Stimulated activated CD4-positive, alpha-beta T cell treated with anti-CD3 and anti-CD28 coated beads, Interleukin-15, amount 100 ng/mL, for 48 hours (primary cell): ENCODE measurements around the gene HOXD9.

Experiments
- DNase-seq, 2 donors: peaks; one replicate each; pipeline ENCODE4 v3.0.0-alpha.2; 2020; ENCODE audit warnings: low read depth in 2 of 2

The HOXD9 gene

DNA sequence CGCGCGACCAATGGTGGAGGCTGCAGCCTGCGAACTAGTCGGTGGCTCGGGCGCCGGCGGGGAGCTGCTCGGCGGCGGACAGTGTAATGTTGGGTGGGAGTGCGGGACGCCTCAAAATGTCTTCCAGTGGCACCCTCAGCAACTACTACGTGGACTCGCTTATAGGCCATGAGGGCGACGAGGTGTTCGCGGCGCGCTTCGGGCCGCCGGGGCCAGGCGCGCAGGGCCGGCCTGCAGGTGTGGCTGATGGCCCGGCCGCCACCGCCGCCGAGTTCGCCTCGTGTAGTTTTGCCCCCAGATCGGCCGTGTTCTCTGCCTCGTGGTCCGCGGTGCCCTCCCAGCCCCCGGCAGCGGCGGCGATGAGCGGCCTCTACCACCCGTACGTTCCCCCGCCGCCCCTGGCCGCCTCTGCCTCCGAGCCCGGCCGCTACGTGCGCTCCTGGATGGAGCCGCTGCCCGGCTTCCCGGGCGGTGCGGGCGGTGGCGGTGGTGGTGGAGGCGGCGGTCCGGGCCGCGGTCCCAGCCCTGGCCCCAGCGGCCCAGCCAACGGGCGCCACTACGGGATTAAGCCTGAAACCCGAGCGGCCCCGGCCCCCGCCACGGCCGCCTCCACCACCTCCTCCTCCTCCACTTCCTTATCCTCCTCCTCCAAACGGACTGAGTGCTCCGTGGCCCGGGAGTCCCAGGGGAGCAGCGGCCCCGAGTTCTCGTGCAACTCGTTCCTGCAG is at the start of gene HOXD9:
Gene HOXD9, plus strand, starts transcription at position 37 of the 728 bp plus-strand sequence. Its CDS starts 50 bp downstream, at position 87.
- DNase-seq = no peak

DNA sequence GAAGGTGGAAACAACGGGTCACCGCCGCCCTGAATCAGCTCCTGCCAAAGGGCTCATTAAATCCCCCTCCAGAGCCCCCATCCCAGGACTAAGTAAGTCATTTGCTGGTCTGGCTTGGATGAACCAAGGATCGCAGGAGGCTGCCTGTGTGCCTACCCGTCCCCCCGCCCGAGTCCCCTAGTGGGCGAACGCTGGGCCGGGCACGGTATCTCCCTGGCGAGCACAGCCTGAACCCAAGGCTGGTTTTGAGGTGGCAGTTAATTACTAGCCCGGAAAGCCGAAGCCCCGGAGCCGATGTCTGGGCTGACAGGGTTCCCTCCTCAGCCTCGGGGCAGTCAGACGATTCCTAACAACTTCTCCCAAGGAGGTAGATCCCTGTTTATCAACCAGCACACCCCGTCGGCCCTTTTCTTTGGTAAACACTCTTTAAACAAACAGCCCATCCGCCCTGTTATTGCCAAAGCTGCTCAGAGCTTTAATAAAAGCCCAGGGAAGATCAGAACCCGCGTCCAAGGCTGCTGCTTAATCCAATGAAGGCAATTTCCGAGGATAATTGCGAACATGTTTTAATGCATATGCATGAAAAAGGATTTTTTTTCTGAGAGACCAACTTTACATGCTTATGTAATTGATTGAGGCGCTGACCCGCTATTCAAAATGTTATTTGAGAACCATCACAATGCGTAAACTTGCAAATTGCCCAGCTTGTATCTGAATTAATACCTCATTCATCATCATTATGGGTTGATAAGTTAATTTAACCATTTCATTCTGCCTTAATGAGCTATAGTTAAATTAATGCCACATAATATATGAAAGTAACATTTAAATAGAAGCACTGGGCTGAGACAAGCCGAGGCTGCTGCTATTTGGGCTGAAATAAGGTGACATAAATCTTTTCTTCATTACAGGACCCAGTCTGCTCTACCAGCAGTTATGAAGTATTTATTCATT is 49.3 kb upstream of the HOXD9 start:
- DNase-seq = no peak

DNA sequence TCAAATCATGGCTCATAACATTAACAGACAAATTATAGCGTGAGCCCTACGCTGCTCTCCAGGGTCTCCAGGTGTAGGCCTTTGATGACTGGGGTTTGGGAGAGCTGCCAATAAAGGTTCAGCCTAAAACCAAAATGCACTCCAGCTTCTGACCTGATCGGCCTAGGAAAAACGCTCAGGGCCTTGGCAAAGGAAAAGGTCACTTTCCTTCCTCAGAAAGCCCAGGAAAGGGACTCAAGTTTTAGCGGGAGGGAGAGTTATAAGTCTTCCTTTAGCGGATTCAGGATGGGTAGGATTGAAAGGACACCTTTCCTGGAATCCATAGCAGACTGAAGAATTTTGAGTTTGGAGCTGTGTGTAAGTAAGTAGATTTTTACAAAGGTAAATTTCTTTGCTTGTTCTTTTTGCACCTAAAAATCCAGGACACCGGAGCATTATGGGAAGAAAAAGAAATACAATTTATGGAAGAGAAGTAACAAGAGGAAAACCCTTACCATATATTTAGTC is 47.5 kb upstream of the HOXD9 start:
- no peak for DNase-seq

- DNase-seq = no peak
Measured at GRCh38 chr2:176075481-176075880, 47.0 kb upstream of the HOXD9 start.

- no peak for DNase-seq
Measured at GRCh38 chr2:176076063-176076462, 46.5 kb upstream of the HOXD9 start.

DNA sequence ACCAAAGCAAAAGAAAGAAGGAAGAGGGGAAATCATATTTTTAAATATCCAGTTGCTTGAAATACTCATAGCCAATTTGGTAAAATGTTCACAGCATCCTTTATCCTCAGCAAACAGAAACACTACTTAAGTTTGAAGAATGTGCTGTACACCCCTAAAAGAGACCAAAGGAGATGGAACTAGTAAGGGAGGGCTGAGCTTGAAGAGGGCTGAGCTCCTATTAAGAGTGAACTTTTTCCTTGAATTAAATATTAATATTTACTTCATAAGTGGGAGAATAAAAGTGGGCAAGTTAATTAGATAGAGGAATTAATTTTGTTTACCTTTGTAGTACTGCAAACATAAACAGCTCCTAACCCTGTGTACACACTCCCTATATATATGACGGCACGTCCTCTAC is 45.7 kb upstream of the HOXD9 start:
- DNase-seq = no peak

DNA sequence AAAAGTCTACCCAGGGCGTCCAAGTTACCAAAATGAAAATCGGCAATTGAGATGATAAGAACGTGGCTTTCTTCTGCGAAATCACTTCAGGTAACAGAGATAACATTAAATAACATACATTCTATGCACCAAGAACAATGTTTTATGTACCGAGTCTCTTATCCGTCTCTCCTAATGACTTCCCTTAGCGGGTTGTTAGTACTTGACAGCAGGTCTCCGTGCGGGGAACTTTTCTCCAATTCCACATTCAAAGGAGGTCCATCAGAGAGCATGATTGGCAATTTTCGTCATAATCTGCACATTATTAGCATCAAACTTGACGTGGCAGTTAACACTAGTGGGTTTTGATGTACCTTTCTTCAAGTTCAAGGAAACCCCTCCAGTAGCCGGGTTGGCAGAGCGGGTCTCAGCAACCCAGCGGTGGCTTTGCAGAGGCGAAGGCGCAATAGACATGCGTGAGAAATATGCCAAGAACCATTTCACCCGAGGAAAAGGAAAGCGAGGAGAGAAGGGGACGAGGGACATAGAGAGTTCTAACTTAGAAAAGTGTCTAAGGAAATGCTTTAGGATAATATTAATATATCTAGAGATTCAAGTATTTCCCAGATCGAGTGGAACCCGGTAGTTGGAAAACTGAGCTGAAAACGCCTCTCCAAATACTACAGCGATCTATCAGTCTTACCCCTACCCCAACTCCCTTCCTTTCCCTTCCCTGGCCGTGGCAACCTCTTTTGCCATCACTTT is 43.8 kb upstream of the HOXD9 start:
- DNase-seq = no peak

GRCh38 chr2:176079285-176079830 is 43.2 kb upstream of the HOXD9 start:
- DNase-seq = no peak

DNA sequence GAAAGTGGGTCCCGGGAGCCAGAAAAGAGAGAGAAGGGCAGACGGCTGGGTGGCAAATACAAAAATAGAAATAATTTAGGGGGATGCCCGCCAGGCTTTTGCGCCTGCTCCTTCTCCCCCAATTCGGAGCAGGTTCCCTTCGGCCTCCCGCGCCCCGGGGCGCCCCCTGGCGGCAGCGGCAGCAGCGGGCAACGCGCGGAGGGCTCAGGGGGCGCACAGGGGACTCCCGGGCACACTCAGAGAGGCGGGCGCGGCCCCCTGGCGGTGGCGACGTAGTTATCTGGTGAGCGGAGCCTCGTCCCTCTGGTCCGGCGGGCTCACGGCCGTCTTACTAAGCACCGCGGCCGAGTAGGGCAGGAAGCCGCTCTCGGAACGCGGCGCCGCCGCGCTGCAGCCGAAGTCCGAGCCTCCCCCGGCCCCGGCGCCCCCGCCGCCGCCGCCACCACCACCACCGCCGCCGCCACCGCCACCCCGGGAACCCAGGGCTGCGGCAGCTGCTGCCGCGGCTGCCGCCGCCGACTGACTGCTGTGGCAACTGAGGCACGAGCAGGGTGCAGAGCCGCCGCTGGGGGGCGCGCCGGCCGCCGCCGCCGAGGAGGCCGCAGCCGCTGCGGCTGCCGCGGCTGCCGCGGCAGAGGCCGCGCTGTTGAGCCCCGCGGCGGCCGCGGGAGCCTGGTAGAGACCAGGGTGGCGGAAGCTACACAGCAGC is 42.5 kb upstream of the HOXD9 start:
- DNase-seq = peak in 1 of 2 donors; percentile 14

- DNase-seq = no peak
Measured at GRCh38 chr2:176080540-176081375, 41.8 kb upstream of the HOXD9 start.

DNA sequence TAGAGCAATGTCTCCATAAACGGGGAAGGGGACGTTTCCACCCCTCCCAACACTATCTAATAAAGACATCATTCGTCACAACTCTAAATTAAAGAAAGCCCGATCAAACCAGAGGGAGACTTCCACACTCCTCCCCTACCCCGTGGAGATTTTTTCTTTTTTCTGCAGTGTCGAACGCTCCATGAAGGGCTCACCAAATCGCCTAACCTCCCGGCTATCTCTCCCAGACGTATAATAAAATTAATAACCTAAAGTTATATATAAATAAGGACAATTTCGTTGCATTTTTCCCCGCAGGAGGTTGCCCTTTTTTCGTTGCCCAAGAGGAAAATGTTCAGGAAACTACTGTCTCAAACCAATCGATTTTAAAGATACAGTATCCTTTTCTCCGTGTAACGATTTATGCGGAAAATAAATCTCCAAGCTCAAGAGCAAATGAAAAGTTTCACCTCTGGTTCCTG is 41.1 kb upstream of the HOXD9 start:
- DNase-seq = no peak

DNA sequence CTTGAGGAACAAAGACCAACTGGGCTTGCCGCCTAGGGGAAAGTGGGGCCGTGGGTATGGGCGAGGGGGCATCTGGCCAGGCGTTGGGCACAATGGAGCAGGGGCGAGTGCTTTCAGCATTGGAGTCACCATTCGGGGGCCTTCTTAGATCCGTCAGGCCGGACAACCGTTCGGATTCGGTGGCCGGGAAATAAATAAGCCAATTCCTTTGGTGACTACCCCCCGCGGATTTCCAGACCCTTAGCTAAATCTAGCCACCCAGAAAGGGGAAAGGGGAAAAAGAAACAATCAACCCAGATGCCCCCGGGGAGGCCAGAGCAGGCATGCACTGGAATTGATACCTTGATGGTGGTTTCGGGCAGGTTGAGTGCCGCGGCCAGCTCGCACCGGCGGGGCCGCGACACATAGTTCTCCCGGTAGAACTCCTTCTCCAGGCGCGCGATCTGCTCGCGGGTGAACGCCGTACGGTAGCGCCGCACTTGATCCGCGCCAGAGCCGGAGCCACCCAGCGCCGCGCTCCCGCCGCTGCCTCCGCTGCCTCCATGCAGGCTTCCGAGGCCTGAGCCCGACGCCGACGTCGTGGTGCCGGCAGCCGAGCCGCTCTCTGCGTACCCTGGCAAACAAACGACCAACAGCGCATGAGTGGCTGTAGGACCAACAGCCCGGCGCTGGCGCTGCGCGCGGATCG is 40.5 kb upstream of the HOXD9 start:
- no peak for DNase-seq

- DNase-seq = no peak
Measured at GRCh38 chr2:176082525-176082823, 40.0 kb upstream of the HOXD9 start.

GRCh38 chr2:176082824-176083751 is 39.4 kb upstream of the HOXD9 start:
- no peak for DNase-seq

DNA sequence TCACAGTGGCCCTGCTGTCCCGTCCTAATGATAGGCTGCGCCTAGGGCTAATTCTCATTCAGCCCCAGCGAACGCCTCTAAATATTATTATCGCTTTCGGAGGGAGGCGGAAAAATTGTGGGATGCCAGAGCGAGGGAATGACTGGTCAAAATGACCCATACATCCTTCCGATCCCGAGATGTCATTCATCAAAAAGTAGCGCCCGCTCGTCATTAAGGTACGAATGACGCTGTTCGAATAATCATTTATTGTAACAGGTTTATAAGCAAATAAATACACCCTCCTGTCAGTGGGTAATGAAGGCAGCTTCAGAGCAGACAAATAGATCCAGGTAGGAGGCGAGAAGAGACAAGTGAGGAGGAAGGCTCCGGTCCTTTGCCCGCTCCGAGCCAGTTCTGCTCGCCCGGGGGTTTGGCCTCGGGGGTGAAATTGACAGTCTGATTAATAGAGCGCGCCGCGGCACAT is 38.7 kb upstream of the HOXD9 start, which contains the start of gene EVX2:
Gene EVX2, minus strand, starts transcription at position 167 of the 466 bp plus-strand sequence. CDS start 186 bp downstream, outside the sequence.
- no peak for DNase-seq

GRCh38 chr2:176084611-176085119 is 37.9 kb upstream of the HOXD9 start:
- DNase-seq = no peak

DNA sequence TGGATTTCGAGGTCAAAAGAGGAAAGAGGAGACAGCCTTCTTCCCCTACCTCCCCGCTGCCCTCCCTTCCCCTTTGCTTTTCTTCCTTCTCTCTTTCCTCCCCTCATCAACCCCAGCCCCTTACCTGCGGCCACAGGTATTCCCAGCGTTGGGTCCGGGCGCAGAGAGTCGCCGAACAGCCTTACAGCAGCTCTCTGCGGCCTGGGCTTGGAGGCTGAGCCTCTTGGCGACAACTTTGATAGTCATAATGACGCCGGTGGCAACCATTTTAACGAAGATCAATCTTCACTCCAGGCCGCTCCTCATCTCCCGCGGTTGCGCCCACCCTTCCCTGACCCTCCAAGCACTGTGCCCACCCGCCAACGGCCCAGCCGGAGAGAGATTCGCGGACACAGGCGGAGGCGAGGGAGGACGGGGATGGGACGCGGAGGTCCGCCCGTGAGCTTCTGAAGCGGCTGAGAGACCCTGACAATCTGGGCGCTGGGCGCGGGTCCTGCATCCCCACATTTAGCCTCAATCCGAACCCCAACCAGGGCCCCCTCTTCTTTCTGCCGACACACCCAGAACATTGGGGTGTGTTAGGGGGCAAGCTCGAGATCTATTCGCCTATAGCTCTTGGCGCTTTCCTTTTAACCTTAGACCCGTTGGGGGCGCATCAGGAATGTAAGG is 37.3 kb upstream of the HOXD9 start:
- no peak for DNase-seq
